H1 (cell line): ENCODE data around the gene HOXD10. TPM values are rescaled to one million over a fixed set of nuclear protein-coding genes. Genes with fewer than 3 reads are reported as not detected.
A peak's percentile ranks its signal among the peaks of the same experiment; 100 is the strongest.

Source experiments
- CTCF ChIA-PET: fragments of 300-600 bp; sonication (Branson Sonifier 250); formaldehyde crosslinking; loops from one replicate; lab custom pipeline; 2021; ENCODE audit not compliant: partially characterized antibody; lab: Charles Lee
- POLR2A ChIA-PET: fragments of 300-600 bp; sonication (Branson Sonifier 250); formaldehyde crosslinking; loops from one replicate; lab custom pipeline; 2021; ENCODE audit warnings: inconsistent platforms; ENCODE audit not compliant: partially characterized antibody; lab: Charles Lee
- DNase-seq, 2 experiments: peaks; one replicate each; pipeline versions ENCODE4 v3.0.0 to v3.0.0-alpha.2; 2010 to 2022; ENCODE audit warnings: low spot score in 2 of 2, low read depth in 1 of 2, mixed read lengths in 1 of 2
- FAIRE-seq: peaks from 2 replicates; lab custom pipeline; 2011; peaks lifted over from hg19 to GRCh38; lab: Jason Lieb, UNC
- H2AFZ ChIP-seq: 2 replicates; pipeline ENCODE4 v1.8.1; 2012; ENCODE audit warnings: low read length, inconsistent platforms
- H2AK5ac ChIP-seq: 2 replicates; pipeline ENCODE4 v1.6.1; 2013; ENCODE audit warnings: low read depth, low read length
- H2BK120ac ChIP-seq: replicated peaks from 2 replicates; pipeline ENCODE3; 2013; ENCODE audit warnings: low read depth, low read length, inconsistent platforms
- H2BK12ac ChIP-seq: 2 replicates; pipeline ENCODE4 v1.6.1; 2013; ENCODE audit warnings: low read depth, low read length
- H2BK15ac ChIP-seq: 2 replicates; pipeline ENCODE4 v1.6.1; 2013; ENCODE audit warnings: low read length
- H2BK20ac ChIP-seq: 2 replicates; pipeline ENCODE4 v1.6.1; 2013; ENCODE audit warnings: low read length
- H2BK5ac ChIP-seq: 2 replicates; pipeline ENCODE4 v1.6.1; 2013; ENCODE audit warnings: low read depth, low read length
- H3K14ac ChIP-seq: 2 replicates; pipeline ENCODE4 v1.6.1; 2013; ENCODE audit warnings: inconsistent platforms; ENCODE audit not compliant: insufficient read length
- H3K18ac ChIP-seq: 2 replicates; pipeline ENCODE4 v1.6.1; 2013; ENCODE audit warnings: low read length; ENCODE audit errors: extremely low read depth
- H3K23ac ChIP-seq: 2 replicates; pipeline ENCODE4 v1.6.1; 2013; ENCODE audit warnings: inconsistent platforms; ENCODE audit not compliant: insufficient read length
- H3K23me2 ChIP-seq: 2 replicates; pipeline ENCODE4 v1.6.1; 2013; ENCODE audit warnings: low read depth, low read length
- H3K27ac ChIP-seq: 2 replicates; pipeline ENCODE4 v1.6.1; 2011; ENCODE audit warnings: low read depth, low read length, inconsistent platforms
- H3K27me3 ChIP-seq, 4 experiments: replicated peaks in 1 of 4; 1 replicate in 1 of 4; 2 replicates in 3 of 4; pipeline versions ENCODE4 v1.6.1 to v1.8.1; 2011 to 2013; ENCODE audit warnings: low read length in 3 of 4, mild to moderate bottlenecking in 3 of 4, inconsistent platforms in 2 of 4, mixed read lengths in 2 of 4, moderate library complexity in 1 of 4; ENCODE audit not compliant: control insufficient read depth in 3 of 4, insufficient read depth in 3 of 4; ENCODE audit errors: extremely low read depth in 1 of 4
- H3K36me3 ChIP-seq, 4 experiments: 2 replicates each; pipeline versions ENCODE4 v1.6.1 to v1.8.1; 2011 to 2013; ENCODE audit warnings: mild to moderate bottlenecking in 4 of 4, low read length in 3 of 4, moderate library complexity in 2 of 4, control low read depth in 1 of 4, inconsistent platforms in 1 of 4; ENCODE audit not compliant: insufficient read depth in 4 of 4, control insufficient read depth in 2 of 4
- H3K4ac ChIP-seq: replicated peaks from 2 replicates; pipeline ENCODE3; 2013; ENCODE audit warnings: low read length, low read depth, mixed read lengths, inconsistent platforms; ENCODE audit not compliant: insufficient read length
- H3K4me1 ChIP-seq, 4 experiments: replicated peaks in 1 of 4; 1 replicate in 1 of 4; 2 replicates in 3 of 4; pipeline versions ENCODE4 v1.6.1 to v1.8.1; 2011 to 2013; ENCODE audit warnings: low read length in 3 of 4, inconsistent platforms in 2 of 4, mixed read lengths in 1 of 4; ENCODE audit not compliant: insufficient read depth in 4 of 4, control insufficient read depth in 3 of 4
- H3K4me2 ChIP-seq, 2 experiments: 2 replicates each; pipeline versions ENCODE4 v1.6.1 to v1.8.1; 2011 to 2013; ENCODE audit warnings: low read depth in 2 of 2, low read length in 2 of 2, control low read depth in 1 of 2, inconsistent platforms in 1 of 2, mild to moderate bottlenecking in 1 of 2; ENCODE audit not compliant: insufficient read depth in 1 of 2
- H3K4me3 ChIP-seq, 4 experiments: fragments of 200-600, 300-600 bp in 1 of 4; sonication (generic), shearing (Covaris generic), sonication (Bioruptor Twin) in 1 of 4; 2 replicates each; pipeline versions ENCODE4 v1.5.1 to v1.8.1; 2011 to 2016; ENCODE audit warnings: low read length in 4 of 4, low read depth in 3 of 4, control low read depth in 2 of 4, inconsistent platforms in 2 of 4, mild to moderate bottlenecking in 2 of 4, mixed read lengths in 1 of 4, moderate library complexity in 1 of 4; ENCODE audit not compliant: insufficient read depth in 2 of 4; ENCODE audit errors: extremely low read depth in 1 of 4
- H3K56ac ChIP-seq: replicated peaks from 2 replicates; pipeline ENCODE3; 2013; ENCODE audit warnings: low read depth, mild to moderate bottlenecking, mixed read lengths, low read length, inconsistent platforms; ENCODE audit not compliant: insufficient read length
- H3K79me1 ChIP-seq: 2 replicates; pipeline ENCODE4 v1.6.1; 2013; ENCODE audit warnings: low read depth, low read length, control low read depth
- H3K79me2 ChIP-seq, 2 experiments: 2 replicates each; pipeline versions ENCODE4 v1.6.1 to v1.8.1; 2012 to 2013; ENCODE audit warnings: low read length in 2 of 2, mild to moderate bottlenecking in 2 of 2, inconsistent platforms in 1 of 2; ENCODE audit not compliant: insufficient read depth in 2 of 2, control insufficient read depth in 1 of 2
- H3K9ac ChIP-seq, 4 experiments: replicated peaks in 1 of 4; 1 replicate in 1 of 4; 2 replicates in 3 of 4; pipeline versions ENCODE4 v1.6.1 to v1.8.1; 2011 to 2013; ENCODE audit warnings: low read depth in 3 of 4, low read length in 3 of 4, control low read depth in 2 of 4, mild to moderate bottlenecking in 2 of 4, moderate library complexity in 2 of 4, inconsistent platforms in 1 of 4; ENCODE audit errors: extremely low read depth in 1 of 4
- H3K9me3 ChIP-seq, 2 experiments: 2 replicates each; pipeline versions ENCODE4 v1.6.1 to v1.8.1; 2012 to 2013; ENCODE audit warnings: mild to moderate bottlenecking in 2 of 2, moderate library complexity in 2 of 2, control low read depth in 1 of 2, inconsistent platforms in 1 of 2, low read depth in 1 of 2, low read length in 1 of 2, mixed read lengths in 1 of 2; ENCODE audit not compliant: insufficient read depth in 2 of 2
- H4K20me1 ChIP-seq, 2 experiments: replicated peaks in 1 of 2; 2 replicates each; pipeline versions ENCODE3 to v1.8.1; 2011 to 2013; ENCODE audit warnings: inconsistent platforms in 2 of 2, low read length in 2 of 2, mild to moderate bottlenecking in 1 of 2; ENCODE audit not compliant: insufficient read depth in 2 of 2, control insufficient read depth in 1 of 2
- H4K5ac ChIP-seq: 2 replicates; pipeline ENCODE4 v1.6.1; 2013; ENCODE audit warnings: low read length, low read depth, mixed read lengths, inconsistent platforms; ENCODE audit not compliant: insufficient read length
- H4K8ac ChIP-seq: 2 replicates; pipeline ENCODE4 v1.8.0; 2013; ENCODE audit warnings: mild to moderate bottlenecking, moderate library complexity, low read length, inconsistent platforms; ENCODE audit not compliant: insufficient read depth; ENCODE audit errors: extremely low read depth
- H4K91ac ChIP-seq: replicated peaks from 2 replicates; pipeline ENCODE3; 2013; ENCODE audit warnings: low read length, mixed read lengths, inconsistent platforms; ENCODE audit not compliant: insufficient read length
- ASH2L ChIP-seq: fragments of 200-600, 300-600 bp; sonication (generic); IDR thresholded peaks from one replicate; pipeline ENCODE4 v1.7.1; 2017; ENCODE audit warnings: low read length
- CREB1 ChIP-seq: IDR thresholded peaks from 2 replicates; pipeline ENCODE4 v1.6.1; 2012; ENCODE audit warnings: inconsistent platforms
- POLR2A ChIP-seq, 2 experiments: IDR thresholded peaks; 1 replicate in 1 of 2; 2 replicates in 1 of 2; pipeline ENCODE4 v1.6.1; 2011; ENCODE audit warnings: low read depth in 2 of 2, low read length in 2 of 2, mild to moderate bottlenecking in 2 of 2; ENCODE audit errors: control extremely low read depth in 1 of 2
- RBBP5 ChIP-seq: IDR thresholded peaks from 2 replicates; pipeline ENCODE4 v1.7.1; 2012; ENCODE audit warnings: low read depth, mild to moderate bottlenecking, inconsistent platforms, low read length, moderate library complexity, borderline replicate concordance
- RNF2 ChIP-seq: fragments of 200-900, 300-1000 bp; sonication (generic); IDR thresholded peaks from 2 replicates; pipeline ENCODE4 v1.7.1; 2016; ENCODE audit warnings: borderline replicate concordance, low read depth, mild to moderate bottlenecking, antibody characterized with exemption, low read length; ENCODE audit not compliant: poor library complexity, severe bottlenecking; ENCODE audit errors: missing control alignments
- SIRT6 ChIP-seq: IDR thresholded peaks from one replicate; pipeline ENCODE4 v1.7.1; 2012; ENCODE audit warnings: low read length, inconsistent platforms
- SUZ12 ChIP-seq: fragments of 200-600 bp; sonication (generic); IDR thresholded peaks from 2 replicates; pipeline ENCODE4 v1.6.1; 2012; ENCODE audit warnings: mild to moderate bottlenecking, inconsistent platforms, low read length, moderate library complexity, mixed read lengths
- TAF1 ChIP-seq: IDR thresholded peaks from 2 replicates; pipeline ENCODE4 v1.6.1; 2011; ENCODE audit warnings: mild to moderate bottlenecking, low read depth, low read length
- TEAD4 ChIP-seq: IDR thresholded peaks from 2 replicates; pipeline ENCODE4 v1.6.1; 2012; ENCODE audit warnings: low read depth, low read length, inconsistent platforms, mixed read lengths
- YY1 ChIP-seq: IDR thresholded peaks from 2 replicates; pipeline ENCODE4 v1.6.1; 2011; ENCODE audit warnings: low read depth, mild to moderate bottlenecking, low read length
- WGBS, 2 experiments: shearing (Covaris generic) in 1 of 2; methylation state at CpG; one replicate each; pipeline versions ENCODE4 v1.1.6 to v1.1.7; 2013 to 2015; ENCODE audit warnings: low lambda C conversion rate in 2 of 2, mixed read lengths in 2 of 2, inconsistent platforms in 1 of 2, low coverage in 1 of 2, missing lambda C conversion rate in 1 of 2; ENCODE audit not compliant: insufficient replicate concordance in 2 of 2, insufficient coverage in 1 of 2, insufficient read length in 1 of 2; ENCODE audit errors: extremely low coverage in 1 of 2, missing lambda C conversion rate in 1 of 2; 5-methylcytosine and 5-hydroxymethylcytosine counted together
- polyA plus RNA-seq, 7 experiments: library from polyadenylated mRNA; depleted of rRNA in 3 of 7; stranded (reverse) in 5 of 7; unstranded in 2 of 7; fragments of >200 nt in 5 of 7; fragments of 200-250 nt in 2 of 7; gene quantifications; 1 replicate in 5 of 7; 2 replicates in 1 of 7; 4 replicates in 1 of 7; pipeline versions ENCODE4 v1.2.1 to v1.2.3, GENCODE V29; 2011 to 2013; ENCODE audit warnings: missing spikeins in 2 of 7, mixed read lengths in 2 of 7
- total RNA-seq: library from RNA; stranded (reverse); fragmentation: NEBNext Ultra II Directional; extraction: Animal tissue kit (Norgen Biotek cat#: 25700); gene quantifications from 2 replicates; pipeline ENCODE4 v1.2.1, GENCODE V29; 2021
- TF ChIP-seq, protein P1 (sequence below): IDR thresholded peaks from 2 replicates; pipeline ENCODE4 v1.6.1; 2012; ENCODE audit warnings: low read length, inconsistent platforms

HOXD10 gene
- total and polyA plus RNA-seq, 2 of the 8 experiments (the other 6 are each of a cell fraction or from before 2014, with no cell fraction given), result not detected

DNA sequence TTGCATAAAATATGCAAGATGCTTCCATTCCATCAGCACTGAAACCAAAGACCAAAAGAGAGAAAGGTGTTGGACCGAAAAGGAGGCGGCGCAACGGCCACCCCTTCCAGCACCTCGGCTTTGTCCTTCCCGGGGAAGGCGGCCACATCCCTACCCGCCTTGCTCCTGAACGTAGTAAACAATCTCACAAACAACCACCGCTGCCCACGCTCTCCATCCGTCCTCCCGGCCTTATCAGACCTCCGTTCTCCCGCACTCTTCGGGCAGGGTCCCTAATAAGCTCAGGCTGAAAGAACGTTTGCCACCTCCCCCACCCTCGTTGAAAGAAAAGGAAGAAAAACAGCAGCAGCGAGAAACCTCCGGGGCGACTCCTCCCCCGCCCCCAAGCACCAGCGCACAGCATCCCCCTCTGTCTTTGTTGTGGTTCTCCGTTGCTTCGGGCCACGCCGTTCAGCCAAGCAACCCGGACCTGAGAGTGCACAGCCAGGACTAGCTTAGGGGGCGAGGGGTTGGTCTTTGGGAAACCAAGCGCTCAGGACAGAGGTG, 37.2 kb upstream of the HOXD10 start:
- H4K5ac ChIP-seq, result no peak overlapping the region
- H2BK15ac ChIP-seq, result peak overlapping the region; percentile 67; the same call in 1 of the 2 replicates
- peaks cover 12 to 17% of the 10 kb centered on the region in 2 experiments for H4K20me1 ChIP-seq
- ChIA-PET CTCF (interaction anchor here (0.6 to 7.8 kb wide), 31 partner anchors 8 to 1481 kb away, joined by 3 to 130 read pairs (median 4); partner anchors contain the start of genes HOXD12 and LNPK), POLR2A (interaction anchor here (0.6 to 2.5 kb wide), 2 partner anchors 18 to 34 kb away, joined by 3 to 8 read pairs; no protein-coding TSS in a partner anchor)
- no peak overlapping the region for H2AK5ac ChIP-seq
- peaks cover 6% of the 10 kb centered on the region; the same call in 1 of the 2 replicates for H3K23me2 ChIP-seq
- peaks cover 85 to 98% (median 92%) of the 10 kb centered on the region in 4 experiments for H3K27me3 ChIP-seq
- H4K8ac ChIP-seq, result peak overlapping the region; percentile 81; the same call in 1 of the 2 replicates
- H3K4me1 ChIP-seq, result peaks cover 0 to 29% (median 11%) of the 10 kb centered on the region in 4 experiments; a peak in 5 of 7 replicates
- no peak overlapping the region for H2BK5ac ChIP-seq
- no peak overlapping the region for H3K14ac ChIP-seq
- H2BK120ac ChIP-seq, result no peak overlapping the region
- DNase-seq (peak in 1 of 2 experiments; percentile 63), FAIRE-seq (no peak)
- H3K56ac ChIP-seq, result no peak overlapping the region
- no peaks in the 10 kb centered on the region for H3K79me2 ChIP-seq
- H3K23ac ChIP-seq, result no peak overlapping the region
- no peak overlapping the region for H3K18ac ChIP-seq
- no peak overlapping the region for H3K9ac ChIP-seq
- peak overlapping the region; percentile 4 to 52 (median 26); a peak in 6 of 8 replicates for H3K4me3 ChIP-seq
- H2BK20ac ChIP-seq, result no peak overlapping the region
- peaks cover 0 to 5% (median 0%) of the 10 kb centered on the region in 4 experiments; a peak in 1 of 8 replicates for H3K36me3 ChIP-seq
- 2% methylated on average over 30 of the region's 30 CpGs; no CpG with 5 or more reads in 1 of the 2 experiments for WGBS, 2 experiments
- peak overlapping the region; percentile 67 to 83 for H3K4me2 ChIP-seq
- H3K9me3 ChIP-seq, result no peaks in the 10 kb centered on the region; a peak in 1 of 4 replicates
- no peak overlapping the region for H3K27ac ChIP-seq
- H2AFZ ChIP-seq, result no peak overlapping the region
- no peak overlapping the region; the same call in 1 of the 2 replicates for H2BK12ac ChIP-seq
- H3K79me1 ChIP-seq, result no peaks in the 10 kb centered on the region
- no peak overlapping the region for H4K91ac ChIP-seq
- H3K4ac ChIP-seq, result no peak overlapping the region
- TF ChIP-seq TEAD4, result no peak
- 0 out of 2 replicates have a peak, but pooled peaks have one; percentile 20 for TF ChIP-seq RBBP5
- no peak for TF ChIP-seq YY1
- TF ChIP-seq POLR2A (IDR thresholded peaks at IDR 0.05; ENCODE audit: control extremely low read depth in 1 of 2, low read depth in 2 of 2, low read length in 2 of 2), result no peak
- peak; percentile 55 for TF ChIP-seq RNF2
- TF ChIP-seq, protein P1, sequence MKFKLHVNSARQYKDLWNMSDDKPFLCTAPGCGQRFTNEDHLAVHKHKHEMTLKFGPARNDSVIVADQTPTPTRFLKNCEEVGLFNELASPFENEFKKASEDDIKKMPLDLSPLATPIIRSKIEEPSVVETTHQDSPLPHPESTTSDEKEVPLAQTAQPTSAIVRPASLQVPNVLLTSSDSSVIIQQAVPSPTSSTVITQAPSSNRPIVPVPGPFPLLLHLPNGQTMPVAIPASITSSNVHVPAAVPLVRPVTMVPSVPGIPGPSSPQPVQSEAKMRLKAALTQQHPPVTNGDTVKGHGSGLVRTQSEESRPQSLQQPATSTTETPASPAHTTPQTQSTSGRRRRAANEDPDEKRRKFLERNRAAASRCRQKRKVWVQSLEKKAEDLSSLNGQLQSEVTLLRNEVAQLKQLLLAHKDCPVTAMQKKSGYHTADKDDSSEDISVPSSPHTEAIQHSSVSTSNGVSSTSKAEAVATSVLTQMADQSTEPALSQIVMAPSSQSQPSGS, result no peak
- TF ChIP-seq CREB1, result no peak
- no peak for TF ChIP-seq SIRT6
- peak; percentile 77 for TF ChIP-seq ASH2L
- TF ChIP-seq SUZ12, result peak; percentile 85
- TF ChIP-seq TAF1, result no peak
